ENCODE results near the gene CAMSAP3. TPM values are rescaled to one million over a fixed set of nuclear protein-coding genes. Genes with fewer than 3 reads are reported as not detected.

Gene CAMSAP3
- total RNA-seq, 1 donor from 2014 or later = 1.1 TPM

GRCh38 chr19:7648265-7649014, 52.8 kb downstream of the CAMSAP3 start:
- DNase-seq (ENCODE audit: extremely low spot score, unreplicated experiment) = no peak
- Mint-ChIP-seq H3K4me1 (ENCODE audit: unreplicated experiment) (peaks cover 3% of the 10 kb centered on the region), H3K27ac (ENCODE audit: unreplicated experiment) (no peak overlapping the region), H3K9me3 (ENCODE audit: unreplicated experiment) (no peaks in the 10 kb centered on the region), H3K4me3 (ENCODE audit: unreplicated experiment) (no peak overlapping the region), H3K36me3 (ENCODE audit: unreplicated experiment) (no peaks in the 10 kb centered on the region), H3K27me3 (ENCODE audit: unreplicated experiment) (peaks cover 5% of the 10 kb centered on the region)
- TF ChIP-seq, protein P1, sequence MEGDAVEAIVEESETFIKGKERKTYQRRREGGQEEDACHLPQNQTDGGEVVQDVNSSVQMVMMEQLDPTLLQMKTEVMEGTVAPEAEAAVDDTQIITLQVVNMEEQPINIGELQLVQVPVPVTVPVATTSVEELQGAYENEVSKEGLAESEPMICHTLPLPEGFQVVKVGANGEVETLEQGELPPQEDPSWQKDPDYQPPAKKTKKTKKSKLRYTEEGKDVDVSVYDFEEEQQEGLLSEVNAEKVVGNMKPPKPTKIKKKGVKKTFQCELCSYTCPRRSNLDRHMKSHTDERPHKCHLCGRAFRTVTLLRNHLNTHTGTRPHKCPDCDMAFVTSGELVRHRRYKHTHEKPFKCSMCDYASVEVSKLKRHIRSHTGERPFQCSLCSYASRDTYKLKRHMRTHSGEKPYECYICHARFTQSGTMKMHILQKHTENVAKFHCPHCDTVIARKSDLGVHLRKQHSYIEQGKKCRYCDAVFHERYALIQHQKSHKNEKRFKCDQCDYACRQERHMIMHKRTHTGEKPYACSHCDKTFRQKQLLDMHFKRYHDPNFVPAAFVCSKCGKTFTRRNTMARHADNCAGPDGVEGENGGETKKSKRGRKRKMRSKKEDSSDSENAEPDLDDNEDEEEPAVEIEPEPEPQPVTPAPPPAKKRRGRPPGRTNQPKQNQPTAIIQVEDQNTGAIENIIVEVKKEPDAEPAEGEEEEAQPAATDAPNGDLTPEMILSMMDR (IDR thresholded peaks at IDR 0.05) = no peak

GRCh38 chr19:7650148-7650547, 54.5 kb downstream of the CAMSAP3 start:
- DNase-seq (ENCODE audit: extremely low spot score, unreplicated experiment) = no peak

GRCh38 chr19:7652061-7652641, 56.5 kb downstream of the CAMSAP3 start:
- peak; percentile 92 for DNase-seq (ENCODE audit: extremely low spot score, unreplicated experiment)
- Mint-ChIP-seq H3K9me3 (ENCODE audit: unreplicated experiment) (no peaks in the 10 kb centered on the region), H3K4me3 (ENCODE audit: unreplicated experiment) (peak overlapping the region; percentile 58), H3K27ac (ENCODE audit: unreplicated experiment) (peak overlapping the region; percentile 31), H3K4me1 (ENCODE audit: unreplicated experiment) (peaks cover 3% of the 10 kb centered on the region), H3K36me3 (ENCODE audit: unreplicated experiment) (no peaks in the 10 kb centered on the region), H3K27me3 (ENCODE audit: unreplicated experiment) (peaks cover 8% of the 10 kb centered on the region)
- TF ChIP-seq, protein P1 (IDR thresholded peaks at IDR 0.05) = peak; percentile 99

More at GRCh38 chr19:7650148-7650547, 54.5 kb downstream of the CAMSAP3 start:
- H3K4me3 Mint-ChIP-seq (ENCODE audit: unreplicated experiment) = no peak overlapping the region
- TF ChIP-seq, protein P1 (IDR thresholded peaks at IDR 0.05) = no peak
- peaks cover 5% of the 10 kb centered on the region for H3K27me3 Mint-ChIP-seq (ENCODE audit: unreplicated experiment)
- no peaks in the 10 kb centered on the region for H3K9me3 Mint-ChIP-seq (ENCODE audit: unreplicated experiment)
- no peak overlapping the region for H3K27ac Mint-ChIP-seq (ENCODE audit: unreplicated experiment)
- no peaks in the 10 kb centered on the region for H3K36me3 Mint-ChIP-seq (ENCODE audit: unreplicated experiment)
- peaks cover 3% of the 10 kb centered on the region for H3K4me1 Mint-ChIP-seq (ENCODE audit: unreplicated experiment)

- Mint-ChIP-seq H3K9me3 (ENCODE audit: unreplicated experiment) (no peaks in the 10 kb centered on the region), H3K4me3 (ENCODE audit: unreplicated experiment) (no peak overlapping the region), H3K4me1 (ENCODE audit: unreplicated experiment) (peaks cover 3% of the 10 kb centered on the region), H3K36me3 (ENCODE audit: unreplicated experiment) (no peaks in the 10 kb centered on the region), H3K27me3 (ENCODE audit: unreplicated experiment) (peaks cover 17% of the 10 kb centered on the region), H3K27ac (ENCODE audit: unreplicated experiment) (no peak overlapping the region)
- no peak for DNase-seq (ENCODE audit: extremely low spot score, unreplicated experiment)
- TF ChIP-seq, protein P1 (IDR thresholded peaks at IDR 0.05) = no peak
Observed at GRCh38 chr19:7654401-7654800, 58.7 kb downstream of the CAMSAP3 start.

DNA sequence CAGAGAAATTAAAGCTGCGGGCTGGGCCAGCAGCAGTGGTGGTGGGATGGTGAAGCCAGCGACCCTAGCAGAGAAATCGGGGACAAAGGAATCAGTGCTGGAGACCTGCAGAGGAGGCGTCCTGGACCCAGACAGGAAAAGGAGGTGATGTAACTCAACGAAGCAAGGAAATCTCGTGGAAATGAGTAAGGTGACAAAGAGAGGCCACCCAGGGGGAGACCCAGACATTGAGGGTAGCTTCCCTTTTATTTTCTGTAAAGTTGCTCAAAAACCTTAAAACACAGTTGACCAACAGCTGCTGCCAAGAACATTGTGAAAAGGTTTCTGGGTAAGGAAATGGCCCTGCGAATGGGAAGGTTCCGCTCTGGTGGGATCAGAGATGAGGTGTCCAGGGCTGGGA, 59.9 kb downstream of the CAMSAP3 start:
- DNase-seq (ENCODE audit: extremely low spot score, unreplicated experiment) = no peak
- Mint-ChIP-seq H3K27ac (ENCODE audit: unreplicated experiment) (no peak overlapping the region), H3K4me1 (ENCODE audit: unreplicated experiment) (peaks cover 3% of the 10 kb centered on the region), H3K36me3 (ENCODE audit: unreplicated experiment) (no peaks in the 10 kb centered on the region), H3K9me3 (ENCODE audit: unreplicated experiment) (no peaks in the 10 kb centered on the region), H3K4me3 (ENCODE audit: unreplicated experiment) (no peak overlapping the region), H3K27me3 (ENCODE audit: unreplicated experiment) (peaks cover 17% of the 10 kb centered on the region)
- TF ChIP-seq, protein P1 (IDR thresholded peaks at IDR 0.05) = no peak

Measured in osteocyte (in vitro differentiated cells).